NCI-H1694 (cell line): ENCODE data around the gene IAH1.

Source experiments
- DNase-seq: peaks from one replicate; lab custom pipeline; 2025; lab: John Stamatoyannopoulos, UW

The IAH1 gene

GRCh38 chr2:9527995-9528787 is 53.8 kb downstream of the IAH1 start:
- DNase-seq, result no peak

- DNase-seq, result no peak
These were observed 58.1 kb downstream of the IAH1 start for GRCh38 chr2:9532421-9532820.

GRCh38 chr2:9533663-9534062 is 59.3 kb downstream of the IAH1 start:
- no peak for DNase-seq

GRCh38 chr2:9535177-9535576 is 60.8 kb downstream of the IAH1 start:
- no peak for DNase-seq

GRCh38 chr2:9536504-9536903 is 62.2 kb downstream of the IAH1 start:
- no peak for DNase-seq

GRCh38 chr2:9538000-9538507 is 63.7 kb downstream of the IAH1 start:
- DNase-seq, result no peak
